DND-41 (cell line): ENCODE data around the gene ATP1A2.

Source experiments
- EZH2 ChIP-seq: IDR thresholded peaks from 3 replicates; pipeline ENCODE4 v1.6.1; 2012; ENCODE audit warnings: borderline replicate concordance, low read depth, mild to moderate bottlenecking, moderate library complexity, low read length, inconsistent platforms; ENCODE audit not compliant: severe bottlenecking
- TF ChIP-seq, protein P1 (sequence below): IDR thresholded peaks from 2 replicates; pipeline ENCODE4 v1.5.1; 2012; ENCODE audit warnings: borderline replicate concordance, low read length, moderate library complexity, mild to moderate bottlenecking; ENCODE audit not compliant: poor library complexity, severe bottlenecking; ENCODE audit errors: extremely low read depth

DNA sequence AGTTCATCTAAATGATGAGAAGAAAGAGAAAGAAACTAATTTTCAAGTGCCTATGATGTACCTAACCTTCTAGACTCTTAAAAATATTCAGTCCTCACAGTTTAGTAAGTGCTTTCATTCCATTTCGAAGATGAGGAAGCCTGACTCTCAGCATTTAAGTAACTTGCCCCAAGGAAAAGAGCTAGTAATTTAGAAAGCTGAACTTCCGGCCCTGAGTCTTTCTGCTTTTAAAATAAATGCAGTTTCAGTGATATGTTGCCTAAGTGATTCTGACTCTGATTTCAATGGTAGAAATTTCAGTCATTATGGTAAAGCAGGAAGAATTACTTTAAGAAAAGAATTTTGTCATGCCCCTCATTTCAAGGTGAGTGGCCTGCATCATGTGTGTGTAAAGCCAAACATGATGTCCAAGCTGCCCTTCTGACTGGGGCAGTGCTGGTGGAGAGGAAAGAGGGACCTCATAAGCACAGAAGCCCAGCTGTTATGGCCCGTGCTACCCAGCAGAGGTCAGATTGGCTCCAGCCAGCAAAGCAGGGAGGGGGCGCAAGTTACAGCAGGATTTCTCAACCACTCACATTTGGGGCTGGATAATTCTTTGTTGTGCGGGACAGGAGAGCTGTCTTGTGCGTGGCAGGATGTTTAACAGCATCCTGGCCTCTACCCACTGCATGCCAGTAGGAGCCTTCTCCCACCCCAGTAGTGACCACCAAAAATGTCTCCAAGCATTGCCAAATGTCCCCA lies 46.6 kb downstream of the ATP1A2 start:
- TF ChIP-seq, protein P1, sequence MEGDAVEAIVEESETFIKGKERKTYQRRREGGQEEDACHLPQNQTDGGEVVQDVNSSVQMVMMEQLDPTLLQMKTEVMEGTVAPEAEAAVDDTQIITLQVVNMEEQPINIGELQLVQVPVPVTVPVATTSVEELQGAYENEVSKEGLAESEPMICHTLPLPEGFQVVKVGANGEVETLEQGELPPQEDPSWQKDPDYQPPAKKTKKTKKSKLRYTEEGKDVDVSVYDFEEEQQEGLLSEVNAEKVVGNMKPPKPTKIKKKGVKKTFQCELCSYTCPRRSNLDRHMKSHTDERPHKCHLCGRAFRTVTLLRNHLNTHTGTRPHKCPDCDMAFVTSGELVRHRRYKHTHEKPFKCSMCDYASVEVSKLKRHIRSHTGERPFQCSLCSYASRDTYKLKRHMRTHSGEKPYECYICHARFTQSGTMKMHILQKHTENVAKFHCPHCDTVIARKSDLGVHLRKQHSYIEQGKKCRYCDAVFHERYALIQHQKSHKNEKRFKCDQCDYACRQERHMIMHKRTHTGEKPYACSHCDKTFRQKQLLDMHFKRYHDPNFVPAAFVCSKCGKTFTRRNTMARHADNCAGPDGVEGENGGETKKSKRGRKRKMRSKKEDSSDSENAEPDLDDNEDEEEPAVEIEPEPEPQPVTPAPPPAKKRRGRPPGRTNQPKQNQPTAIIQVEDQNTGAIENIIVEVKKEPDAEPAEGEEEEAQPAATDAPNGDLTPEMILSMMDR, result no peak
- no peak for TF ChIP-seq EZH2
